GM23338 (cell line): ENCODE measurements around the gene METRNL. TPM values are rescaled to one million over a fixed set of nuclear protein-coding genes. Genes with fewer than 3 reads are reported as not detected.
"Not testable (repeated sequence)": the region's sequence is repeated elsewhere in the genome, so short reads cannot be mapped to it uniquely, and the experiment has no call there.

ENCODE experiments used
- ATAC-seq: fragments of 200-7000 bp; cut with Tn5 transposase; 3 replicates; pipeline ENCODE4 v1.9.1; 2020
- DNase-seq: peaks from one replicate; pipeline ENCODE4 v3.0.0-alpha.2; 2015; ENCODE audit warnings: low spot score
- H2AFZ ChIP-seq: fragments of 200-600 bp; sonication (generic); 2 replicates; pipeline ENCODE4 v1.8.0; 2016; ENCODE audit warnings: antibody characterized with exemption, mild to moderate bottlenecking, moderate library complexity
- H3F3A ChIP-seq: fragments of 200-600 bp; sonication (generic); replicated peaks from 2 replicates; pipeline ENCODE4 v1.8.0; 2017; ENCODE audit warnings: antibody characterized with exemption, mixed run types, low read depth
- H3K27ac ChIP-seq: fragments of 200-600 bp; sonication (generic); 2 replicates; pipeline ENCODE4 v1.6.1; 2016; ENCODE audit warnings: low read depth
- H3K27me3 ChIP-seq: fragments of 200-600 bp; sonication (generic); 2 replicates; pipeline ENCODE4 v1.8.0; 2016; ENCODE audit warnings: mild to moderate bottlenecking, mixed run types, moderate library complexity; ENCODE audit not compliant: insufficient read depth
- H3K36me3 ChIP-seq: fragments of 200-600 bp; sonication (generic); 2 replicates; pipeline ENCODE4 v1.8.0; 2016; ENCODE audit warnings: mild to moderate bottlenecking; ENCODE audit not compliant: insufficient read depth
- H3K4me1 ChIP-seq: fragments of 200-600 bp; sonication (generic); 2 replicates; pipeline ENCODE4 v1.8.0; 2016; ENCODE audit warnings: mild to moderate bottlenecking, moderate library complexity; ENCODE audit not compliant: insufficient read depth
- H3K4me2 ChIP-seq: fragments of 200-600 bp; sonication (generic); 2 replicates; pipeline ENCODE4 v1.7.1; 2017; ENCODE audit warnings: mixed run types
- H3K4me3 ChIP-seq: fragments of 200-600 bp; sonication (generic); 2 replicates; pipeline ENCODE4 v1.6.1; 2016; ENCODE audit warnings: mixed run types
- H3K79me2 ChIP-seq: fragments of 200-600 bp; sonication (generic); replicated peaks from 2 replicates; pipeline ENCODE4 v1.8.0; 2017; ENCODE audit warnings: mild to moderate bottlenecking; ENCODE audit not compliant: insufficient read depth
- H3K9me2 ChIP-seq: fragments of 200-600 bp; sonication (generic); 2 replicates; pipeline ENCODE4 v1.8.0; 2017; ENCODE audit not compliant: insufficient read depth
- H4K20me1 ChIP-seq: fragments of 200-600 bp; sonication (generic); replicated peaks from 2 replicates; pipeline ENCODE4 v1.8.0; 2017; ENCODE audit warnings: mild to moderate bottlenecking; ENCODE audit not compliant: insufficient read depth
- H3K27ac Mint-ChIP-seq: 2 replicates; pipeline ENCODE4 v1.8.0; 2020; ENCODE audit warnings: inconsistent platforms, mild to moderate bottlenecking, moderate library complexity, mixed read lengths
- H3K27me3 Mint-ChIP-seq: 3 replicates; pipeline ENCODE4 v1.8.0; 2022; ENCODE audit warnings: low read depth, mild to moderate bottlenecking, moderate library complexity, mixed read lengths, inconsistent platforms; ENCODE audit not compliant: insufficient read depth, poor library complexity
- H3K36me3 Mint-ChIP-seq: 3 replicates; pipeline ENCODE4 v1.8.0; 2021; ENCODE audit warnings: low read depth, mild to moderate bottlenecking, inconsistent platforms, moderate library complexity, mixed read lengths
- H3K4me1 Mint-ChIP-seq: 3 replicates; pipeline ENCODE4 v1.8.0; 2020; ENCODE audit warnings: mild to moderate bottlenecking, inconsistent platforms, mixed read lengths
- H3K4me3 Mint-ChIP-seq: 3 replicates; pipeline ENCODE4 v1.8.0; 2021; ENCODE audit warnings: moderate library complexity, mild to moderate bottlenecking, inconsistent platforms, mixed read lengths
- H3K9me3 Mint-ChIP-seq: 3 replicates; pipeline ENCODE4 v1.8.0; 2020; ENCODE audit warnings: moderate library complexity, mild to moderate bottlenecking, inconsistent platforms, mixed read lengths
- EZH2 ChIP-seq: fragments of 200-600 bp; sonication (generic); IDR thresholded peaks from one replicate; pipeline ENCODE4 v1.8.0; 2017; ENCODE audit warnings: antibody characterized with exemption, mild to moderate bottlenecking, low read depth; ENCODE audit not compliant: unreplicated experiment
- NANOG ChIP-seq: IDR thresholded peaks from 2 replicates; pipeline ENCODE4 v1.6.1; 2016; ENCODE audit warnings: antibody characterized with exemption, borderline replicate concordance
- POLR2AphosphoS5 ChIP-seq: IDR thresholded peaks from 2 replicates; pipeline ENCODE4 v1.6.1; 2016; ENCODE audit warnings: antibody characterized with exemption, low read depth
- STAT1 ChIP-seq: IDR thresholded peaks from one replicate; pipeline ENCODE4 v1.6.1; 2016; ENCODE audit warnings: antibody characterized with exemption; ENCODE audit not compliant: unreplicated experiment
- ZNF114 ChIP-seq: fragments of 250-450 bp; sonication (Bioruptor Pico); IDR thresholded peaks from 2 replicates; pipeline ENCODE4 v1.5.0; 2020; ENCODE audit warnings: mild to moderate bottlenecking, moderate library complexity
- ZNF331 ChIP-seq: fragments of 250-450 bp; sonication (Bioruptor Pico); IDR thresholded peaks from 2 replicates; pipeline ENCODE4 v1.5.0; 2020; ENCODE audit warnings: low read depth, mild to moderate bottlenecking, moderate library complexity
- ZNF462 ChIP-seq: fragments of 250-450 bp; sonication (Bioruptor Pico); IDR thresholded peaks from 2 replicates; pipeline ENCODE4 v1.5.0; 2020; ENCODE audit warnings: mild to moderate bottlenecking, moderate library complexity
- polyA plus RNA-seq: library from polyadenylated mRNA; unstranded; fragments of >200 nt; fragmentation: Nextera tagmentation; extraction: Ambion mirVana; gene quantifications from 2 replicates; pipeline ENCODE4 v1.2.1, GENCODE V29; 2016
- total RNA-seq: library from RNA; depleted of rRNA; stranded (reverse); fragments of >200 nt; shearing (Covaris generic); gene quantifications from 2 replicates; pipeline ENCODE4 v1.2.3, GENCODE V29; 2014

The METRNL gene
- total and polyA plus RNA-seq, 2 experiments from 2014 or later, result 12.2 to 20.2 TPM

- H4K20me1 ChIP-seq, H3K4me3 Mint-ChIP-seq, H3K27ac Mint-ChIP-seq, DNase-seq, H3K4me1 ChIP-seq, H3K4me1 Mint-ChIP-seq, H3K27me3 Mint-ChIP-seq, H3K27ac ChIP-seq, H3K9me2 ChIP-seq, ATAC-seq, H3K4me2 ChIP-seq, H3K27me3 ChIP-seq, H2AFZ ChIP-seq, H3K4me3 ChIP-seq, H3F3A ChIP-seq, H3K79me2 ChIP-seq: not testable (repeated sequence)
- peaks cover 23% of the 10 kb centered on the region for H3K36me3 ChIP-seq
- Mint-ChIP-seq H3K9me3 (peaks cover 28% of the 10 kb centered on the region), H3K36me3 (peaks cover 71% of the 10 kb centered on the region)
Observed at GRCh38 chr17:83038983-83039382, 40.4 kb upstream of the METRNL start.

- Mint-ChIP-seq H3K36me3 (peaks cover 62% of the 10 kb centered on the region), H3K4me1 (peaks cover 7% of the 10 kb centered on the region; the same call in 2 of the 3 replicates), H3K9me3 (peaks cover 28% of the 10 kb centered on the region), H3K27ac (no peak overlapping the region), H3K4me3 (no peak overlapping the region), H3K27me3 (peaks cover 3% of the 10 kb centered on the region)
- no peak overlapping the region for H3K4me2 ChIP-seq
- TF ChIP-seq ZNF462 (no peak), NANOG (no peak), ZNF331 (no peak), STAT1 (no peak), EZH2 (no peak), ZNF114 (no peak), POLR2AphosphoS5 (no peak)
- no peak overlapping the region for H3K4me3 ChIP-seq
- H4K20me1 ChIP-seq, result no peaks in the 10 kb centered on the region
- DNase-seq (no peak), ATAC-seq (no peak)
- no peak overlapping the region for H3K27ac ChIP-seq
- no peaks in the 10 kb centered on the region for H3F3A ChIP-seq
- no peaks in the 10 kb centered on the region for H3K4me1 ChIP-seq
- H3K79me2 ChIP-seq, result no peaks in the 10 kb centered on the region
- H3K9me2 ChIP-seq, result no peaks in the 10 kb centered on the region
- no peak overlapping the region for H2AFZ ChIP-seq
- H3K36me3 ChIP-seq, result peaks cover 23% of the 10 kb centered on the region
- no peaks in the 10 kb centered on the region for H3K27me3 ChIP-seq
Observed at GRCh38 chr17:83041305-83041704, 38.1 kb upstream of the METRNL start.
